H1 (cell line): ENCODE data around the gene KCNJ2. TPM values are rescaled to one million over a fixed set of nuclear protein-coding genes. Genes with fewer than 3 reads are reported as not detected.

Experiments used
- CTCF ChIA-PET: fragments of 300-600 bp; sonication (Branson Sonifier 250); formaldehyde crosslinking; loops from one replicate; lab custom pipeline; 2021; ENCODE audit not compliant: partially characterized antibody; lab: Charles Lee
- POLR2A ChIA-PET: fragments of 300-600 bp; sonication (Branson Sonifier 250); formaldehyde crosslinking; loops from one replicate; lab custom pipeline; 2021; ENCODE audit warnings: inconsistent platforms; ENCODE audit not compliant: partially characterized antibody; lab: Charles Lee
- DNase-seq, 2 experiments: peaks; one replicate each; pipeline versions ENCODE4 v3.0.0 to v3.0.0-alpha.2; 2010 to 2022; ENCODE audit warnings: low spot score in 2 of 2, low read depth in 1 of 2, mixed read lengths in 1 of 2
- FAIRE-seq: peaks from 2 replicates; lab custom pipeline; 2011; peaks lifted over from hg19 to GRCh38; lab: Jason Lieb, UNC
- H2AFZ ChIP-seq: 2 replicates; pipeline ENCODE4 v1.8.1; 2012; ENCODE audit warnings: low read length, inconsistent platforms
- H2AK5ac ChIP-seq: 2 replicates; pipeline ENCODE4 v1.6.1; 2013; ENCODE audit warnings: low read depth, low read length
- H2BK120ac ChIP-seq: replicated peaks from 2 replicates; pipeline ENCODE3; 2013; ENCODE audit warnings: low read depth, low read length, inconsistent platforms
- H2BK12ac ChIP-seq: 2 replicates; pipeline ENCODE4 v1.6.1; 2013; ENCODE audit warnings: low read depth, low read length
- H2BK15ac ChIP-seq: 2 replicates; pipeline ENCODE4 v1.6.1; 2013; ENCODE audit warnings: low read length
- H2BK20ac ChIP-seq: 2 replicates; pipeline ENCODE4 v1.6.1; 2013; ENCODE audit warnings: low read length
- H2BK5ac ChIP-seq: 2 replicates; pipeline ENCODE4 v1.6.1; 2013; ENCODE audit warnings: low read depth, low read length
- H3K14ac ChIP-seq: 2 replicates; pipeline ENCODE4 v1.6.1; 2013; ENCODE audit warnings: inconsistent platforms; ENCODE audit not compliant: insufficient read length
- H3K18ac ChIP-seq: 2 replicates; pipeline ENCODE4 v1.6.1; 2013; ENCODE audit warnings: low read length; ENCODE audit errors: extremely low read depth
- H3K23ac ChIP-seq: 2 replicates; pipeline ENCODE4 v1.6.1; 2013; ENCODE audit warnings: inconsistent platforms; ENCODE audit not compliant: insufficient read length
- H3K23me2 ChIP-seq: 2 replicates; pipeline ENCODE4 v1.6.1; 2013; ENCODE audit warnings: low read depth, low read length
- H3K27ac ChIP-seq: 2 replicates; pipeline ENCODE4 v1.6.1; 2011; ENCODE audit warnings: low read depth, low read length, inconsistent platforms
- H3K27me3 ChIP-seq, 4 experiments: replicated peaks in 1 of 4; 1 replicate in 1 of 4; 2 replicates in 3 of 4; pipeline versions ENCODE4 v1.6.1 to v1.8.1; 2011 to 2013; ENCODE audit warnings: low read length in 3 of 4, mild to moderate bottlenecking in 3 of 4, inconsistent platforms in 2 of 4, mixed read lengths in 2 of 4, moderate library complexity in 1 of 4; ENCODE audit not compliant: control insufficient read depth in 3 of 4, insufficient read depth in 3 of 4; ENCODE audit errors: extremely low read depth in 1 of 4
- H3K36me3 ChIP-seq, 4 experiments: 2 replicates each; pipeline versions ENCODE4 v1.6.1 to v1.8.1; 2011 to 2013; ENCODE audit warnings: mild to moderate bottlenecking in 4 of 4, low read length in 3 of 4, moderate library complexity in 2 of 4, control low read depth in 1 of 4, inconsistent platforms in 1 of 4; ENCODE audit not compliant: insufficient read depth in 4 of 4, control insufficient read depth in 2 of 4
- H3K4ac ChIP-seq: replicated peaks from 2 replicates; pipeline ENCODE3; 2013; ENCODE audit warnings: low read length, low read depth, mixed read lengths, inconsistent platforms; ENCODE audit not compliant: insufficient read length
- H3K4me1 ChIP-seq, 4 experiments: replicated peaks in 1 of 4; 1 replicate in 1 of 4; 2 replicates in 3 of 4; pipeline versions ENCODE4 v1.6.1 to v1.8.1; 2011 to 2013; ENCODE audit warnings: low read length in 3 of 4, inconsistent platforms in 2 of 4, mixed read lengths in 1 of 4; ENCODE audit not compliant: insufficient read depth in 4 of 4, control insufficient read depth in 3 of 4
- H3K4me2 ChIP-seq, 2 experiments: 2 replicates each; pipeline versions ENCODE4 v1.6.1 to v1.8.1; 2011 to 2013; ENCODE audit warnings: low read depth in 2 of 2, low read length in 2 of 2, control low read depth in 1 of 2, inconsistent platforms in 1 of 2, mild to moderate bottlenecking in 1 of 2; ENCODE audit not compliant: insufficient read depth in 1 of 2
- H3K4me3 ChIP-seq, 4 experiments: fragments of 200-600, 300-600 bp in 1 of 4; sonication (generic), shearing (Covaris generic), sonication (Bioruptor Twin) in 1 of 4; 2 replicates each; pipeline versions ENCODE4 v1.5.1 to v1.8.1; 2011 to 2016; ENCODE audit warnings: low read length in 4 of 4, low read depth in 3 of 4, control low read depth in 2 of 4, inconsistent platforms in 2 of 4, mild to moderate bottlenecking in 2 of 4, mixed read lengths in 1 of 4, moderate library complexity in 1 of 4; ENCODE audit not compliant: insufficient read depth in 2 of 4; ENCODE audit errors: extremely low read depth in 1 of 4
- H3K56ac ChIP-seq: replicated peaks from 2 replicates; pipeline ENCODE3; 2013; ENCODE audit warnings: low read depth, mild to moderate bottlenecking, mixed read lengths, low read length, inconsistent platforms; ENCODE audit not compliant: insufficient read length
- H3K79me1 ChIP-seq: 2 replicates; pipeline ENCODE4 v1.6.1; 2013; ENCODE audit warnings: low read depth, low read length, control low read depth
- H3K79me2 ChIP-seq, 2 experiments: 2 replicates each; pipeline versions ENCODE4 v1.6.1 to v1.8.1; 2012 to 2013; ENCODE audit warnings: low read length in 2 of 2, mild to moderate bottlenecking in 2 of 2, inconsistent platforms in 1 of 2; ENCODE audit not compliant: insufficient read depth in 2 of 2, control insufficient read depth in 1 of 2
- H3K9ac ChIP-seq, 4 experiments: replicated peaks in 1 of 4; 1 replicate in 1 of 4; 2 replicates in 3 of 4; pipeline versions ENCODE4 v1.6.1 to v1.8.1; 2011 to 2013; ENCODE audit warnings: low read depth in 3 of 4, low read length in 3 of 4, control low read depth in 2 of 4, mild to moderate bottlenecking in 2 of 4, moderate library complexity in 2 of 4, inconsistent platforms in 1 of 4; ENCODE audit errors: extremely low read depth in 1 of 4
- H3K9me3 ChIP-seq, 2 experiments: 2 replicates each; pipeline versions ENCODE4 v1.6.1 to v1.8.1; 2012 to 2013; ENCODE audit warnings: mild to moderate bottlenecking in 2 of 2, moderate library complexity in 2 of 2, control low read depth in 1 of 2, inconsistent platforms in 1 of 2, low read depth in 1 of 2, low read length in 1 of 2, mixed read lengths in 1 of 2; ENCODE audit not compliant: insufficient read depth in 2 of 2
- H4K20me1 ChIP-seq, 2 experiments: replicated peaks in 1 of 2; 2 replicates each; pipeline versions ENCODE3 to v1.8.1; 2011 to 2013; ENCODE audit warnings: inconsistent platforms in 2 of 2, low read length in 2 of 2, mild to moderate bottlenecking in 1 of 2; ENCODE audit not compliant: insufficient read depth in 2 of 2, control insufficient read depth in 1 of 2
- H4K5ac ChIP-seq: 2 replicates; pipeline ENCODE4 v1.6.1; 2013; ENCODE audit warnings: low read length, low read depth, mixed read lengths, inconsistent platforms; ENCODE audit not compliant: insufficient read length
- H4K8ac ChIP-seq: 2 replicates; pipeline ENCODE4 v1.8.0; 2013; ENCODE audit warnings: mild to moderate bottlenecking, moderate library complexity, low read length, inconsistent platforms; ENCODE audit not compliant: insufficient read depth; ENCODE audit errors: extremely low read depth
- H4K91ac ChIP-seq: replicated peaks from 2 replicates; pipeline ENCODE3; 2013; ENCODE audit warnings: low read length, mixed read lengths, inconsistent platforms; ENCODE audit not compliant: insufficient read length
- ATF2 ChIP-seq: IDR thresholded peaks from 2 replicates; pipeline ENCODE4 v1.6.1; 2012; ENCODE audit warnings: low read length, inconsistent platforms
- BACH1 ChIP-seq: IDR thresholded peaks from 2 replicates; pipeline ENCODE4 v1.6.1; 2012; ENCODE audit warnings: low read length, improper control_type of control experiment
- CEBPB ChIP-seq: IDR thresholded peaks from 2 replicates; pipeline ENCODE4 v1.6.1; 2012; ENCODE audit warnings: low read depth, low read length
- CHD2 ChIP-seq: IDR thresholded peaks from 2 replicates; pipeline ENCODE4 v1.6.1; 2012; ENCODE audit warnings: low read length, improper control_type of control experiment
- KDM4A ChIP-seq: IDR thresholded peaks from one replicate; pipeline ENCODE4 v1.7.1; 2012; ENCODE audit warnings: low read depth, mild to moderate bottlenecking, moderate library complexity, low read length, inconsistent platforms; ENCODE audit not compliant: severe bottlenecking
- RAD21 ChIP-seq, 2 experiments: IDR thresholded peaks in 1 of 2; conservative IDR thresholded peaks in 1 of 2; 2 replicates each; pipeline ENCODE4 v1.6.1; 2011; ENCODE audit warnings: low read depth in 2 of 2, low read length in 2 of 2, improper control_type of control experiment in 1 of 2, inconsistent platforms in 1 of 2, mild to moderate bottlenecking in 1 of 2, moderate library complexity in 1 of 2
- SAP30 ChIP-seq: fragments of 300-600 bp; sonication (generic); IDR thresholded peaks from 2 replicates; pipeline ENCODE4 v1.7.1; 2012; ENCODE audit warnings: low read length, moderate library complexity, mild to moderate bottlenecking, inconsistent platforms; ENCODE audit not compliant: insufficient read depth, insufficient replicate concordance
- SIN3A ChIP-seq, 2 experiments: IDR thresholded peaks in 1 of 2; conservative IDR thresholded peaks in 1 of 2; 2 replicates each; pipeline ENCODE4 v1.6.1; 2011 to 2012; ENCODE audit warnings: low read length in 2 of 2, improper control_type of control experiment in 1 of 2, low read depth in 1 of 2, mild to moderate bottlenecking in 1 of 2
- SRF ChIP-seq: IDR thresholded peaks from 2 replicates; pipeline ENCODE4 v1.6.1; 2011; ENCODE audit warnings: mild to moderate bottlenecking, low read depth, low read length, moderate library complexity
- WGBS, 2 experiments: shearing (Covaris generic) in 1 of 2; methylation state at CpG; one replicate each; pipeline versions ENCODE4 v1.1.6 to v1.1.7; 2013 to 2015; ENCODE audit warnings: low lambda C conversion rate in 2 of 2, mixed read lengths in 2 of 2, inconsistent platforms in 1 of 2, low coverage in 1 of 2, missing lambda C conversion rate in 1 of 2; ENCODE audit not compliant: insufficient replicate concordance in 2 of 2, insufficient coverage in 1 of 2, insufficient read length in 1 of 2; ENCODE audit errors: extremely low coverage in 1 of 2, missing lambda C conversion rate in 1 of 2; 5-methylcytosine and 5-hydroxymethylcytosine counted together
- polyA plus RNA-seq, 7 experiments: library from polyadenylated mRNA; depleted of rRNA in 3 of 7; stranded (reverse) in 5 of 7; unstranded in 2 of 7; fragments of >200 nt in 5 of 7; fragments of 200-250 nt in 2 of 7; gene quantifications; 1 replicate in 5 of 7; 2 replicates in 1 of 7; 4 replicates in 1 of 7; pipeline versions ENCODE4 v1.2.1 to v1.2.3, GENCODE V29; 2011 to 2013; ENCODE audit warnings: missing spikeins in 2 of 7, mixed read lengths in 2 of 7
- total RNA-seq: library from RNA; stranded (reverse); fragmentation: NEBNext Ultra II Directional; extraction: Animal tissue kit (Norgen Biotek cat#: 25700); gene quantifications from 2 replicates; pipeline ENCODE4 v1.2.1, GENCODE V29; 2021

KCNJ2 gene
- total and polyA plus RNA-seq, 2 of the 8 experiments (the other 6 are each of a cell fraction or from before 2014, with no cell fraction given) = 0.23 to 0.76 TPM

- WGBS, 2 experiments = 83% methylated on average over 2 of the region's 2 CpGs; no CpG with 5 or more reads in 1 of the 2 experiments
- H4K5ac ChIP-seq = no peak overlapping the region
- peaks cover 0 to 20% (median 11%) of the 10 kb centered on the region in 4 experiments; a peak in 5 of 7 replicates for H3K27me3 ChIP-seq
- no peak overlapping the region for H2AFZ ChIP-seq
- H3K23ac ChIP-seq = no peak overlapping the region
- no peaks in the 10 kb centered on the region for H3K79me2 ChIP-seq
- H3K23me2 ChIP-seq = peaks cover 15% of the 10 kb centered on the region
- no peak overlapping the region for H3K9ac ChIP-seq
- H4K8ac ChIP-seq = no peak overlapping the region
- H3K18ac ChIP-seq = no peak overlapping the region
- H2BK20ac ChIP-seq = no peak overlapping the region
- H3K79me1 ChIP-seq = no peaks in the 10 kb centered on the region
- H2BK120ac ChIP-seq = no peak overlapping the region
- H3K9me3 ChIP-seq = no peaks in the 10 kb centered on the region
- ChIA-PET CTCF (interaction anchor here (1.3 to 1.6 kb wide), 2 partner anchors 16 to 21 kb away, joined by 3 to 4 read pairs; no protein-coding TSS in a partner anchor), POLR2A (no interaction called here)
- no peaks in the 10 kb centered on the region for H4K20me1 ChIP-seq
- H3K56ac ChIP-seq = no peak overlapping the region
- H3K4me2 ChIP-seq = no peak overlapping the region
- H2AK5ac ChIP-seq = no peak overlapping the region
- no peaks in the 10 kb centered on the region for H3K36me3 ChIP-seq
- H2BK12ac ChIP-seq = no peak overlapping the region
- no peak overlapping the region for H3K14ac ChIP-seq
- no peaks in the 10 kb centered on the region; a peak in 2 of 7 replicates for H3K4me1 ChIP-seq
- DNase-seq = no peak
- no peak overlapping the region for H3K4ac ChIP-seq
- H2BK5ac ChIP-seq = no peak overlapping the region
- H3K4me3 ChIP-seq = no peak overlapping the region
- no peak for FAIRE-seq
- no peak overlapping the region for H4K91ac ChIP-seq
- no peak overlapping the region for H2BK15ac ChIP-seq
- H3K27ac ChIP-seq = no peak overlapping the region
- TF ChIP-seq SRF (no peak), CHD2 (no peak), BACH1 (no peak), SIN3A (conservative IDR thresholded peaks at IDR 0.05 in 1 of 2, IDR thresholded peaks at IDR 0.05 in 1 of 2; ENCODE audit: low read depth in 1 of 2, low read length in 2 of 2) (no peak), KDM4A (no peak), RAD21 (IDR thresholded peaks at IDR 0.05 in 1 of 2, conservative IDR thresholded peaks at IDR 0.05 in 1 of 2; ENCODE audit: low read depth in 2 of 2, low read length in 2 of 2) (no peak), SAP30 (no peak), ATF2 (no peak), CEBPB (no peak)
Observed at GRCh38 chr17:70165383-70165782, 3.9 kb upstream of the KCNJ2 start.
